Measurements from ENCODE around the gene GPSM3.

The GPSM3 gene

DNA sequence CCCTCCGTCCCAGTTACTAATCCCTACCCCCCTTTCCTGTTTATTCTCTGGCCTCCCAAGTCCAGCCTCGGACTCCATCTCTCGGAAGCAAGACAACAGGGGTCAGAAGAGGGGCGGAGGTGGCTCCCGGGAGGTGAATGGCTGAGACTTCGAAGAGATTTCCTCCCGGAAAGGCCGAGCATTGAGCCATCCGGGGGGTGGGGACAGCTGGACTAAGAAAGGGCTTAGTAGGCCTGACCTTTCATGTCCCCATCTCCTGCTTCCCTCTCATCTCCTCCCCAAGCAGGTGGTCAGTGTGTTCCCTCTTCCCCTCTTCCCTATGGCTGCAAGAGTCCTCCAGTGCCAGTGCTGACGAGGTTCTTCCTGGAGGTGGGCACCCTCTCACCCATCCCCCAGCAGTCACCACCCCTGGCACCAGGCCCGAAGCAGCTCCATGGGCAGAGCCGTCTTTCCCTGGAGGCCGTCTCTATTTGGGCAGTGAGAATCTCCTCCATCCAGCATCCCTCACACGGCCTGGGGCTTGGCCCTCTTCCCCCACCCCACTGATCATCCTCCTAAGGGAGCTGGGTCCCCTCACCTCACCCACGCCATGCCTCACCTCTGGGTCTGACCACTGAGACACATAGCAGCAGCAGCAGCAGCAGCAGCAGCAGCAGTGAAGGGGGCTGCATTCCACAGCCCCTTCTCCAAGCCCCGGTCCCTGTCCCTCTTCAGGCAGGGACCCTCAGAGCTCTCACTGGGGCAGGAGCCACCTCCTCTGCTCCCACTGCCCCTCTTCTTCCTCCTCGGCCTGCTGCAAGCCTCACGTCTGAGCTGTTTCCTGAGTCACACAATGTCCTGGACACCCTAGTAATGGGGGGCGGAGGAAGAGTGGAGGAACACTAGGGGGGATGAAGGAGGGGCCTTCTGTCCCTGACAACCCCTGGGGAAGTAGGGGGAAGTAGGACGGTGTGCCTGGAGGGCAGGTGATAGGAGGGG lies 31.1 kb upstream of the GPSM3 start, which contains the start of gene NOTCH4:
Gene NOTCH4, minus strand, starts transcription at position 810 of the 978 bp plus-strand sequence. Its CDS starts 139 bp downstream, at position 671.
- ChIA-PET CTCF (interaction anchor here (0.5 kb wide), 1 partner anchor 9 kb away, joined by 6 read pairs; no protein-coding TSS in a partner anchor), POLR2A (no interaction called here)
- no peak for TF ChIP-seq ARNT (IDR thresholded peaks at IDR 0.05)
- no peak for TF ChIP-seq FOXM1 (IDR thresholded peaks at IDR 0.05; ENCODE audit: borderline replicate concordance)
- TF ChIP-seq FOXA1 (IDR thresholded peaks at IDR 0.05) = no peak
- no peak for TF ChIP-seq TARDBP (IDR thresholded peaks at IDR 0.05)
- no peak for DNase-seq (ENCODE audit: extremely low spot score)

DNA sequence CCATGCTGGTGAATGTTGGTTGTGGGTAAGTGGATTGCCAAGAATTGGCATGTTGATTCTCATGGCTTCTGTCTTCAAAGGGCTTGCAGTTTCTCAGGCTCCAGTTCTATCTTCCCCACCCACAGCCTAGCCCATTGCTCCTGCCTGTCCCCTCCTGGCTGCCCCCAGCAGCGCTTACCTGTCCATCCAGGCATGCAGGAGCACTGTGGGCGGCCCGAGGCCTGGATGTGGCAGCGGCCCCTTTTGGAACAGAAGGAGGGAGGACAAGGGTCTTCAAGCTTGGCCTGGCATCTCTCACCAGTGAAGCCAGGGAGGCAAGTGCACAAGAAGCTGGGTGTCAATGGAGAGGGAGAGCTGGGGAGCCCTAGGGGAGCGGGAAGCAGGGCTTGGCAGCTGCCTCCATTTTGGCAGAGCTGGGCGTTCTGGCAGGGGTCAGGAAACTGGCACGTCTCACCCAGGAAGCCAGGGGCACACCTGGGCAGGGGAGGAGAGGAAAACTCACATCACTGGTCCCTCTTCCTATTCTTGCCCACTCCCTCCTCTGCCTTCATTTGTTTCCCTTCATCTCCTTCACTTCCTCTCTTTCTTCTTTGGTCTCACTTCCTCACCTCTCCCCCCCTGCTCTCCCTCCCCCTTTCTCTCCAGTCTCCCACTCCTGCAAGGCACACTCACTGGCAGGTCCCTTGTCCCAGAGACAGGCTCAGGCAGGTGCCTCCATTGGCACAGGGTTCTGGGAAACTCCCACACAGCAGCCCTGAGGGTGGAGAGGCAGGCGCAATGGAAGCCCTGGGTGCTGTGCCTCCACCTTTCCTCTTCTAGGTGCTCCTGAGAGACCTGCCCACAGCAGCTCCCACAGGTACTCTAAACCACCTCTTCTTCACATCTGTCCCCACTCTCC lies 30.1 kb upstream of the GPSM3 start:
- no peak for TF ChIP-seq ZNF384 (IDR thresholded peaks at IDR 0.05)
- no peak for TF ChIP-seq NFRKB (IDR thresholded peaks at IDR 0.05)
- TF ChIP-seq FOXK2 (IDR thresholded peaks at IDR 0.05) = no peak
- TF ChIP-seq SP1 (IDR thresholded peaks at IDR 0.05) = no peak
- no peak for TF ChIP-seq FOXA1 (IDR thresholded peaks at IDR 0.05)
- TF ChIP-seq CTBP1 (IDR thresholded peaks at IDR 0.05; ENCODE audit: borderline replicate concordance) = no peak
- no peak for TF ChIP-seq BHLHE40 (IDR thresholded peaks at IDR 0.05; ENCODE audit: borderline replicate concordance)
- TF ChIP-seq ELF4 (IDR thresholded peaks at IDR 0.05) = no peak
- no peak for TF ChIP-seq ARNT (IDR thresholded peaks at IDR 0.05)
- TF ChIP-seq LEF1 (IDR thresholded peaks at IDR 0.05; ENCODE audit: borderline replicate concordance) = no peak
- TF ChIP-seq TARDBP (IDR thresholded peaks at IDR 0.05) = no peak
- TF ChIP-seq FOXM1 (IDR thresholded peaks at IDR 0.05; ENCODE audit: borderline replicate concordance) = no peak
- no peak for TF ChIP-seq HDGF (IDR thresholded peaks at IDR 0.05; ENCODE audit: borderline replicate concordance)
- no peak for TF ChIP-seq SUZ12 (IDR thresholded peaks at IDR 0.05)
- TF ChIP-seq, protein P1, sequence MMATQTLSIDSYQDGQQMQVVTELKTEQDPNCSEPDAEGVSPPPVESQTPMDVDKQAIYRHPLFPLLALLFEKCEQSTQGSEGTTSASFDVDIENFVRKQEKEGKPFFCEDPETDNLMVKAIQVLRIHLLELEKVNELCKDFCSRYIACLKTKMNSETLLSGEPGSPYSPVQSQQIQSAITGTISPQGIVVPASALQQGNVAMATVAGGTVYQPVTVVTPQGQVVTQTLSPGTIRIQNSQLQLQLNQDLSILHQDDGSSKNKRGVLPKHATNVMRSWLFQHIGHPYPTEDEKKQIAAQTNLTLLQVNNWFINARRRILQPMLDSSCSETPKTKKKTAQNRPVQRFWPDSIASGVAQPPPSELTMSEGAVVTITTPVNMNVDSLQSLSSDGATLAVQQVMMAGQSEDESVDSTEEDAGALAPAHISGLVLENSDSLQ (IDR thresholded peaks at IDR 0.05) = no peak
- no peak for TF ChIP-seq L3MBTL2 (conservative IDR thresholded peaks at IDR 0.05)
- no peak for DNase-seq (ENCODE audit: extremely low spot score)
- CTCF ChIA-PET = interaction anchor here (0.5 kb wide), 2 partner anchors 10 to 133 kb away, joined by 3 to 6 read pairs; no protein-coding TSS in a partner anchor
- POLR2A ChIA-PET = no interaction called here

GRCh38 chr6:32220021-32220420 lies 27.6 kb upstream of the GPSM3 start:
- ChIA-PET CTCF (no interaction called here), POLR2A (no interaction called here)
- no peak for TF ChIP-seq BHLHE40 (IDR thresholded peaks at IDR 0.05; ENCODE audit: borderline replicate concordance)
- no peak for TF ChIP-seq HDGF (IDR thresholded peaks at IDR 0.05; ENCODE audit: borderline replicate concordance)
- no peak for TF ChIP-seq ZNF384 (IDR thresholded peaks at IDR 0.05)
- TF ChIP-seq L3MBTL2 (conservative IDR thresholded peaks at IDR 0.05) = no peak
- TF ChIP-seq ARNT (IDR thresholded peaks at IDR 0.05) = no peak
- TF ChIP-seq ELF4 (IDR thresholded peaks at IDR 0.05) = no peak
- TF ChIP-seq FOXK2 (IDR thresholded peaks at IDR 0.05) = no peak
- TF ChIP-seq, protein P1 (IDR thresholded peaks at IDR 0.05) = no peak
- no peak for TF ChIP-seq FOXA1 (IDR thresholded peaks at IDR 0.05)
- TF ChIP-seq TARDBP (IDR thresholded peaks at IDR 0.05) = no peak
- no peak for TF ChIP-seq CTBP1 (IDR thresholded peaks at IDR 0.05; ENCODE audit: borderline replicate concordance)
- no peak for TF ChIP-seq NFRKB (IDR thresholded peaks at IDR 0.05)
- TF ChIP-seq LEF1 (IDR thresholded peaks at IDR 0.05; ENCODE audit: borderline replicate concordance) = no peak
- no peak for DNase-seq (ENCODE audit: extremely low spot score)

GRCh38 chr6:32218167-32218566 lies 25.7 kb upstream of the GPSM3 start:
- no peak for DNase-seq (ENCODE audit: extremely low spot score)
- ChIA-PET CTCF (interaction anchor here (0.9 kb wide), 1 partner anchor 99 kb away, joined by 3 read pairs; no protein-coding TSS in a partner anchor), POLR2A (no interaction called here)
- no peak for TF ChIP-seq FOXA1 (IDR thresholded peaks at IDR 0.05)
- TF ChIP-seq ZNF384 (IDR thresholded peaks at IDR 0.05) = no peak

DNA sequence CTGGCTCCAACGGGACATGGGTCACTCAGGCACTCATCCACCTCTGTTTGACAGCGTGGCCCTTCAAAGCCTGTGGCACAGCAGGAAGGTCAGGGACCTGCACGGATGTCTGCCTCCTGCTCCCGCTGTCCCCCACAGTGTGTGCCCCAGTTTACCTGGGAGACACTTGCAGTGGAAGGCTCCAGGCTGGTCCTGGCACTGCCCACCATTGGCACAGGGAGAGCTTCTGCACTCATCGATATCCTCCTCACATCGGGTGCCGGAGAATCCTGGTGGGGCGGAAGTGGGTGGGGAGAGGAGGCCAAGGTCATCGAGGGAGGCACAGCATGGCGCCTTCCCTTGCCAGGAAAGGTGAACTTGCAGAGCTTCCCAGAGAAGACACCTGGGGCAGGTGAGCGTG lies 24.6 kb upstream of the GPSM3 start:
- no peak for TF ChIP-seq BHLHE40 (IDR thresholded peaks at IDR 0.05; ENCODE audit: borderline replicate concordance)
- ChIA-PET POLR2A (no interaction called here), CTCF (no interaction called here)
- DNase-seq (ENCODE audit: extremely low spot score) = no peak

DNA sequence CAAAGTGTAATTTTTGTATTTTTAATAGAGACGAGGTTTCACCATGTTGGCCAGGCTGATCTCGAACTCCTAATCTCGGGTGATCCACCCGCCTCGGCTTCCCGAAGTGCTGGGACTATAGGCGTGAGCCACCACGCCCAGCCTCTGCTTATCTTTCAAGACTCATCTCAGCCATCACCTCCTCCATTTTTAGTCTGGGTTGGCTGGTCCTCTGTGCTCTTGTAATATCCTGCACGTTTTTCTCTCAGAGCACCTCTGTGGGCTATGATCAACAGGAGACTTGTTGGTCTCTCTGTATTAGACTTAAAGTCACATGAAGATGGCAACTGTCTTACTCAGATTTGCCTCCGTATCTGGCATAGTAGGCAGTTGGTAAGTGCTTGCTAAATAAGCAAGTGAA lies 23.8 kb upstream of the GPSM3 start:
- no peak for DNase-seq (ENCODE audit: extremely low spot score)
- ChIA-PET CTCF (no interaction called here), POLR2A (no interaction called here)
- no peak for TF ChIP-seq ARNT (IDR thresholded peaks at IDR 0.05)
- no peak for TF ChIP-seq HDGF (IDR thresholded peaks at IDR 0.05; ENCODE audit: borderline replicate concordance)
- no peak for TF ChIP-seq SUZ12 (IDR thresholded peaks at IDR 0.05)
- TF ChIP-seq ZNF384 (IDR thresholded peaks at IDR 0.05) = no peak
- no peak for TF ChIP-seq SP1 (IDR thresholded peaks at IDR 0.05)
- no peak for TF ChIP-seq BHLHE40 (IDR thresholded peaks at IDR 0.05; ENCODE audit: borderline replicate concordance)
- TF ChIP-seq FOXK2 (IDR thresholded peaks at IDR 0.05) = no peak
- TF ChIP-seq NFRKB (IDR thresholded peaks at IDR 0.05) = no peak
- TF ChIP-seq TARDBP (IDR thresholded peaks at IDR 0.05) = no peak
- no peak for TF ChIP-seq L3MBTL2 (conservative IDR thresholded peaks at IDR 0.05)
- no peak for TF ChIP-seq ELF4 (IDR thresholded peaks at IDR 0.05)
- TF ChIP-seq FOXM1 (IDR thresholded peaks at IDR 0.05; ENCODE audit: borderline replicate concordance) = no peak
- TF ChIP-seq CTBP1 (IDR thresholded peaks at IDR 0.05; ENCODE audit: borderline replicate concordance) = no peak
- no peak for TF ChIP-seq LEF1 (IDR thresholded peaks at IDR 0.05; ENCODE audit: borderline replicate concordance)
- no peak for TF ChIP-seq FOXA1 (IDR thresholded peaks at IDR 0.05)

Measured in HEK293T (cell line).